GM12801 (cell line): ENCODE measurements around the gene ZBTB17.

Experiments used
- TF ChIP-seq, protein P1 (sequence below): IDR thresholded peaks from one replicate; pipeline ENCODE4 v1.5.1; 2011; ENCODE audit warnings: control low read depth; ENCODE audit not compliant: insufficient read length; ENCODE audit errors: extremely low read depth

Gene ZBTB17

DNA sequence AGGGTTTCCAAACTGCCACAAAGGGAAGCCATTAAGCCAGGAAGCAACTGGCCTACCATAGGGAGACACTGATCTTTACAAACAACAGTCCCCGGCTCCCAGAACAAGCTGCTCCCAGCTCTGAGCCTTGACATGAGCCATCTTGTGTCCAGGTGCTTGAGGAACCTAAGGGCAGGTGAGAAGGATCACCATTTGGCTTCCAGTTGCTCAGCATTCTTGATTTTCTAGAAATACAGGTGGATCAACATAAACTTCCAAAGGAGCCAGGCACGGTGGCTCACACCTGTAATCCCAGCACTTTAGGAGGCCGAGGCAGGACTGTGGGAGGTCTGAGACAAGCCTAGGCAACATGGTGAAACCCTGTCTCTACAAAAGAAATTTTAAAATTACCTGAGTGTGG is 21.6 kb downstream of the ZBTB17 start:
- TF ChIP-seq, protein P1, sequence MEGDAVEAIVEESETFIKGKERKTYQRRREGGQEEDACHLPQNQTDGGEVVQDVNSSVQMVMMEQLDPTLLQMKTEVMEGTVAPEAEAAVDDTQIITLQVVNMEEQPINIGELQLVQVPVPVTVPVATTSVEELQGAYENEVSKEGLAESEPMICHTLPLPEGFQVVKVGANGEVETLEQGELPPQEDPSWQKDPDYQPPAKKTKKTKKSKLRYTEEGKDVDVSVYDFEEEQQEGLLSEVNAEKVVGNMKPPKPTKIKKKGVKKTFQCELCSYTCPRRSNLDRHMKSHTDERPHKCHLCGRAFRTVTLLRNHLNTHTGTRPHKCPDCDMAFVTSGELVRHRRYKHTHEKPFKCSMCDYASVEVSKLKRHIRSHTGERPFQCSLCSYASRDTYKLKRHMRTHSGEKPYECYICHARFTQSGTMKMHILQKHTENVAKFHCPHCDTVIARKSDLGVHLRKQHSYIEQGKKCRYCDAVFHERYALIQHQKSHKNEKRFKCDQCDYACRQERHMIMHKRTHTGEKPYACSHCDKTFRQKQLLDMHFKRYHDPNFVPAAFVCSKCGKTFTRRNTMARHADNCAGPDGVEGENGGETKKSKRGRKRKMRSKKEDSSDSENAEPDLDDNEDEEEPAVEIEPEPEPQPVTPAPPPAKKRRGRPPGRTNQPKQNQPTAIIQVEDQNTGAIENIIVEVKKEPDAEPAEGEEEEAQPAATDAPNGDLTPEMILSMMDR = no peak

GRCh38 chr1:15953791-15954241 is 22.1 kb downstream of the ZBTB17 start:
- TF ChIP-seq, protein P1 = no peak

DNA sequence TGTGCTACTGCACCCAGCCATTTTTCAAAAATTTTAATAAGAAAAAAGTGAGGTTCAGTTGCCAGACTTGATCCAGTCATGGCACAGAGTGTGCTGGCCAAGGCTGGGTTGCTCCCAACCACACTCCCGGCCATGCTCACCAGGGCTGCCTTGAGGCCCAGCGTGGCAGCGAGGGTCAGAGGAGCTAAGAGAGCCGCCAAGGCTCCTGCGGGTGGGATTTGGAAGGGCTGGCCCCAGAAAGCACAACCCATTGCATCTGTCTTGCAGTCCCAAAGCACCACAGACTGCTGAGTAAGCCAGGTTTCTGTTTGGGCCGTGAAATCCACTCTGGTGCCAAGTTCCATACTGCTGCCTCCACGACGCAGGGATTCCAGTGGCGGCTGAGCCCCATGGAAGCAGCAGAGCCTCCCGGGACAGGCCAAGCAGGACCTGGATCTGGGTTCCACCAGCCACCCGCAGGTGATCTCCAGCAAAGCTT is 22.6 kb downstream of the ZBTB17 start:
- TF ChIP-seq, protein P1 = no peak

GRCh38 chr1:15952317-15953258 is 23.3 kb downstream of the ZBTB17 start:
- TF ChIP-seq, protein P1 = no peak

DNA sequence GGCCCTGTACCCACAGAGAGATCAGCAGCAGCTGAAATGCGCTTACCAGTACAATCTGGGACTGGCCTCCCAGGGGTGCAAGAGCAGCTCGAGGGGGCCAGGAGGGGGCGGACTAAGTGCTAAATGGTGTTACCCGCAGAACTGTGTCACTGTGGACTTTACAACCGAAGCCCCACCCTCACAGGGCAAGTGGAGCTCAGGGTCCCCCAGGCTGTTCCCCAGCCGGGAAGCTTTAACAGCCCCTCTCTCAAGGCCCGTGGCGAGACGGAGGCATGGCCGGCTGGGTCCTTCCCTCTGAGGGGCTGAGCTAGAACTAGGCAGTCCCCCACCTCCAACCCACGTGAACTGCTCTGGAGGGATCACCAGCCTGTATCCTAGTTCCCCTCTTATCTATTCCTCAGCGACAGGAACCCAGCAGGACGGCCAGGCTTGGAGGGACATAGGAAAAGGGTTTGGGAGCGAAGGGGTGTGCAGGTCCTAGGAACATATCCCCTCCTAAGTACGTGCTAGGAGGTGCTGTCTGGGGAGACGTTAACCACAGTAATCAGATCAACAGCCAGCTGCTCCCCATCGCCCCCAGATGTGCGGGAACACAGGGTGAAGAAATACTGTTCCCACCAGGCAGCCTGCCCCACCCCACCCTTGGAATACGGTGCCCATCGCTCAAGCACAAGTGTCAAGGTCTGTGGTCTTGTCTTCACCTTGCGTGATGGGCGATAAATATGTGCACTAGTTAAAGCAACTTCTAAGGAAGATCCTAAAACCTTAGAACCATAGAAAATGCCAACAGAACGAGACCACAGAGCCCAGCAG is 24.4 kb downstream of the ZBTB17 start:
- TF ChIP-seq, protein P1 = no peak

- TF ChIP-seq, protein P1 = no peak
Observed at GRCh38 chr1:15950763-15951295, 25.1 kb downstream of the ZBTB17 start.

DNA sequence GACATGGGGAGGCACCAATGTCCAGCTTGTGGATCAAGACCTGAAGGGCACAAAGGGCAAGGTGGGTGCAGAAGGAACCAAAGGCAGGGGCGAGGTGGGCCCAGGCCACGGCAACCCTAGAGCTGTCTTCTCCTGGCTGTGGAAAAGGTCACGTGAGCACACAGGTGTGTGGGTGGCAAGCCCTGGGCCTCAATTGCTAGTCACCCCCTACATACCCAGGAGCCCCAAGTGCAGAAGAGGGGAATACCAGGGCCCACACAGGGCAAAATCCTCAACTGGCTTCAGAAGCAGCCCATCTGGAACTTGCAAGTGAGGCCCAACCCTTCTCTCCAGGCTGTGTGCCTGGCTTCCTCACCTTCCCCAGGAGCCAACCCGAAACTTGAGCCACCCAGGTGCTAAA is 25.6 kb downstream of the ZBTB17 start:
- TF ChIP-seq, protein P1 = no peak
